DND-41 (cell line): ENCODE measurements around the gene CCDC167.

Experiments
- ATAC-seq: fragments of 200-7000 bp; cut with Tn5 transposase; 3 replicates; pipeline ENCODE4 v1.9.1; 2021; ENCODE audit warnings: low read depth; ENCODE audit not compliant: insufficient read depth
- DNase-seq: peaks from one replicate; pipeline ENCODE4 v3.0.0-alpha.2; 2020
- H2AFZ ChIP-seq: 2 replicates; pipeline ENCODE4 v1.6.0; 2012; ENCODE audit warnings: low read depth, low read length
- H3K27ac ChIP-seq: 2 replicates; pipeline ENCODE4 v1.5.1; 2012; ENCODE audit warnings: low read length, inconsistent platforms
- H3K27me3 ChIP-seq: fragments of 200-600 bp; sonication (generic); 2 replicates; pipeline ENCODE4 v1.6.0; 2012; ENCODE audit warnings: low read length, mild to moderate bottlenecking, inconsistent platforms; ENCODE audit not compliant: insufficient read depth, poor library complexity
- H3K36me3 ChIP-seq: 2 replicates; pipeline ENCODE4 v1.5.1; 2012; ENCODE audit warnings: low read length, inconsistent platforms; ENCODE audit not compliant: insufficient read depth
- H3K4me1 ChIP-seq: 2 replicates; pipeline ENCODE4 v1.5.1; 2012; ENCODE audit warnings: mild to moderate bottlenecking, low read length; ENCODE audit not compliant: insufficient read depth
- H3K4me2 ChIP-seq: 2 replicates; pipeline ENCODE4 v1.6.0; 2012; ENCODE audit warnings: mild to moderate bottlenecking, moderate library complexity, low read length, inconsistent platforms; ENCODE audit not compliant: insufficient read depth
- H3K4me3 ChIP-seq, 2 experiments: fragments of 200-600 bp in 1 of 2; shearing (Covaris generic) in 1 of 2; 2 replicates each; pipeline ENCODE4 v1.5.1; 2012 to 2016; ENCODE audit warnings: inconsistent platforms in 2 of 2, low read length in 2 of 2, mild to moderate bottlenecking in 2 of 2, low read depth in 1 of 2, moderate library complexity in 1 of 2
- H3K79me2 ChIP-seq: 2 replicates; pipeline ENCODE4 v1.6.0; 2012; ENCODE audit warnings: low read length, inconsistent platforms; ENCODE audit not compliant: insufficient read depth
- H3K9ac ChIP-seq: 2 replicates; pipeline ENCODE4 v1.6.0; 2012; ENCODE audit warnings: low read depth, mild to moderate bottlenecking, inconsistent platforms, low read length, moderate library complexity
- H3K9me3 ChIP-seq: 2 replicates; pipeline ENCODE4 v1.5.1; 2012; ENCODE audit warnings: low read length, moderate library complexity, mild to moderate bottlenecking, inconsistent platforms; ENCODE audit not compliant: insufficient read depth, severe bottlenecking
- H4K20me1 ChIP-seq: 2 replicates; pipeline ENCODE4 v1.6.0; 2012; ENCODE audit warnings: low read length; ENCODE audit not compliant: insufficient read depth
- EZH2 ChIP-seq: IDR thresholded peaks from 3 replicates; pipeline ENCODE4 v1.6.1; 2012; ENCODE audit warnings: borderline replicate concordance, low read depth, mild to moderate bottlenecking, moderate library complexity, low read length, inconsistent platforms; ENCODE audit not compliant: severe bottlenecking
- TF ChIP-seq, protein P1 (sequence below): IDR thresholded peaks from 2 replicates; pipeline ENCODE4 v1.5.1; 2012; ENCODE audit warnings: borderline replicate concordance, low read length, moderate library complexity, mild to moderate bottlenecking; ENCODE audit not compliant: poor library complexity, severe bottlenecking; ENCODE audit errors: extremely low read depth

The CCDC167 gene

DNA sequence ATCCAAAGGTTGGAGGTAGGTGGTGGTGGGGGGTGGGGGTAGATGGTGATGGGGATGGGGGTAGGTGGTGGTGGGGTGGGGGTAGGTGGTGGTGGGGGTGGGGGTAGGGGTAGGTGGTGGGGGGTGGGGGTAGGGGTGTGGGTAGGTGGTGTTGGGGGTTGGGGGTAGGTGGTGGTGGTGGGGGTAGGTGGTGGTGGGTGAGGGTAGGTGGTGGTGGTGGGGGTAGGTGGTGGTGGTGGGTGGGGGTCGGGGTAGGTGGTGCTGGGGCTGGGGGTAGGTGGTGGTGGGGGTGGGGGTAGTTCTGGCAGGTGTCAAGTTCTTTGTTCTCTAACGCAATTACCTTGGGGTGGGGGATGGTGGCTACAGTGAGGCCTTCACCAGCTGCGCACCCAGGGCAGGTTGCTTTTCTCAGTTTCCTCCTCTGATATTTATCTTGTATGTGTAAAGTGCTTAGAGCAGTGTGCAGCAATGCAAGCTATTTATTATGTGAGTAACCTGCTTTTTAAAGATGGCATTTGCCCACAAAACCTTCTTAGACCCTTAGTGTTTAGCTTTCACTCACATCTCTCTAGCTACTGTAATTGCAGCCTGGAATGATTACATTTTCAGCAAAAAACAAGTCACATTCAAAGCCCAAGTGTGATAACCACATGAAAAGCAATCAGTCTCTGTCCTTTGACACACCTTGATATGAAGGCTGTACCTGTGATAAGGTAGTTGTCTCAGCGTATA lies 8.2 kb upstream of the CCDC167 start:
- Histone ChIP-seq H3K9ac (no peak overlapping the region), H3K9me3 (no peaks in the 10 kb centered on the region), H3K36me3 (no peaks in the 10 kb centered on the region), H4K20me1 (no peaks in the 10 kb centered on the region), H3K4me2 (no peak overlapping the region), H3K27ac (no peak overlapping the region; the same call in 1 of the 2 replicates), H3K27me3 (no peaks in the 10 kb centered on the region), H3K4me1 (peaks cover 12% of the 10 kb centered on the region), H2AFZ (no peak overlapping the region), H3K79me2 (no peaks in the 10 kb centered on the region), H3K4me3 (no peak overlapping the region)
- ATAC-seq (peak; percentile 69), DNase-seq (peak; percentile 42)
- no peak for TF ChIP-seq EZH2
- TF ChIP-seq, protein P1, sequence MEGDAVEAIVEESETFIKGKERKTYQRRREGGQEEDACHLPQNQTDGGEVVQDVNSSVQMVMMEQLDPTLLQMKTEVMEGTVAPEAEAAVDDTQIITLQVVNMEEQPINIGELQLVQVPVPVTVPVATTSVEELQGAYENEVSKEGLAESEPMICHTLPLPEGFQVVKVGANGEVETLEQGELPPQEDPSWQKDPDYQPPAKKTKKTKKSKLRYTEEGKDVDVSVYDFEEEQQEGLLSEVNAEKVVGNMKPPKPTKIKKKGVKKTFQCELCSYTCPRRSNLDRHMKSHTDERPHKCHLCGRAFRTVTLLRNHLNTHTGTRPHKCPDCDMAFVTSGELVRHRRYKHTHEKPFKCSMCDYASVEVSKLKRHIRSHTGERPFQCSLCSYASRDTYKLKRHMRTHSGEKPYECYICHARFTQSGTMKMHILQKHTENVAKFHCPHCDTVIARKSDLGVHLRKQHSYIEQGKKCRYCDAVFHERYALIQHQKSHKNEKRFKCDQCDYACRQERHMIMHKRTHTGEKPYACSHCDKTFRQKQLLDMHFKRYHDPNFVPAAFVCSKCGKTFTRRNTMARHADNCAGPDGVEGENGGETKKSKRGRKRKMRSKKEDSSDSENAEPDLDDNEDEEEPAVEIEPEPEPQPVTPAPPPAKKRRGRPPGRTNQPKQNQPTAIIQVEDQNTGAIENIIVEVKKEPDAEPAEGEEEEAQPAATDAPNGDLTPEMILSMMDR, result no peak

GRCh38 chr6:37507077-37507476 lies 7.4 kb upstream of the CCDC167 start:
- no peaks in the 10 kb centered on the region for H3K79me2 ChIP-seq
- TF ChIP-seq, protein P1, result no peak
- TF ChIP-seq EZH2, result no peak
- H3K4me2 ChIP-seq, result no peak overlapping the region
- no peak overlapping the region for H2AFZ ChIP-seq
- no peaks in the 10 kb centered on the region for H4K20me1 ChIP-seq
- no peaks in the 10 kb centered on the region for H3K36me3 ChIP-seq
- H3K4me3 ChIP-seq, result no peak overlapping the region
- H3K27me3 ChIP-seq, result no peaks in the 10 kb centered on the region
- no peaks in the 10 kb centered on the region for H3K9me3 ChIP-seq
- peaks cover 20% of the 10 kb centered on the region for H3K4me1 ChIP-seq
- ATAC-seq, result no peak
- H3K9ac ChIP-seq, result no peak overlapping the region
- no peak overlapping the region for H3K27ac ChIP-seq
- no peak for DNase-seq

GRCh38 chr6:37506479-37506878 lies 6.8 kb upstream of the CCDC167 start:
- Histone ChIP-seq H3K9ac (no peak overlapping the region), H3K4me1 (peaks cover 25% of the 10 kb centered on the region), H2AFZ (no peak overlapping the region), H3K36me3 (no peaks in the 10 kb centered on the region), H3K4me3 (no peak overlapping the region), H4K20me1 (no peaks in the 10 kb centered on the region), H3K9me3 (no peaks in the 10 kb centered on the region), H3K4me2 (no peak overlapping the region), H3K79me2 (no peaks in the 10 kb centered on the region), H3K27me3 (no peaks in the 10 kb centered on the region), H3K27ac (no peak overlapping the region)
- ATAC-seq, result no peak
- no peak for DNase-seq
- TF ChIP-seq EZH2, result no peak
- TF ChIP-seq, protein P1, result no peak
